Esophagus squamous epithelium (tissue), 5 donors: ENCODE measurements around the gene HNF4A. TPM values are rescaled to one million over a fixed set of nuclear protein-coding genes. Genes with fewer than 3 reads are reported as not detected.

ENCODE experiments used
- DNase-seq: peaks from one replicate; lab custom pipeline; 2025; lab: John Stamatoyannopoulos, UW
- H3K27ac ChIP-seq, 4 donors: fragments of 200-600 bp; sonication (generic); one replicate each; pipeline ENCODE4 v1.5.1; 2016 to 2019; ENCODE audit warnings: mild to moderate bottlenecking in 1 of 4
- H3K27me3 ChIP-seq, 4 donors: fragments of 200-600 bp; sonication (generic); 1 replicate in 3 of 4; 2 replicates in 1 of 4; pipeline versions ENCODE4 v1.5.1 to v1.6.0; 2017 to 2021; ENCODE audit warnings: antibody characterized with exemption in 1 of 4
- H3K36me3 ChIP-seq, 3 donors: fragments of 200-600 bp; sonication (generic); one replicate each; pipeline ENCODE4 v1.5.1; 2016 to 2019
- H3K4me1 ChIP-seq, 3 donors: fragments of 200-600 bp; sonication (generic); one replicate each; pipeline ENCODE4 v1.5.1; 2017 to 2019
- H3K4me3 ChIP-seq, 4 donors: fragments of 200-600 bp; sonication (generic); 1 replicate in 3 of 4; 2 replicates in 1 of 4; pipeline ENCODE4 v1.5.1; 2016 to 2019; ENCODE audit warnings: mild to moderate bottlenecking in 2 of 4, moderate library complexity in 1 of 4
- H3K9me3 ChIP-seq, 3 donors: fragments of 200-600 bp; sonication (generic); one replicate each; pipeline ENCODE4 v1.5.1; 2016 to 2019
- POLR2A ChIP-seq, 4 donors: fragments of 450-650 bp; IDR thresholded peaks; one replicate each; pipeline ENCODE4 v1.6.1; 2017; ENCODE audit warnings: antibody characterized with exemption in 4 of 4, mild to moderate bottlenecking in 4 of 4, moderate library complexity in 3 of 4
- WGBS, 2 donors: methylation state at CpG; one replicate each; pipeline ENCODE4 v1.1.5; 2018; 5-methylcytosine and 5-hydroxymethylcytosine counted together
- intact Hi-C: fragments of 100-400 bp; cut with DNase I; formaldehyde crosslinking; loops from one replicate; pipeline ENCODE4 v1.15.0; 2022
- total RNA-seq, 4 donors: library from RNA; depleted of rRNA; stranded (reverse); fragments of >200 nt; gene quantifications; one replicate each; pipeline ENCODE4 v1.1.0, GENCODE V29; 2016
- TF ChIP-seq, protein P1 (sequence below), 6 experiments: fragments of 450-650 bp in 4 of 6; fragments of 200-600 bp in 2 of 6; sonication (generic) in 2 of 6; IDR thresholded peaks; one replicate each; pipeline ENCODE4 v1.5.1; 2016 to 2019; ENCODE audit warnings: antibody characterized with exemption in 6 of 6, mild to moderate bottlenecking in 4 of 6, moderate library complexity in 4 of 6
- donor health status: DM: yes; HTN: yes; CAD: no.

Gene HNF4A
- total RNA-seq, 4 donors from 2014 or later = not detected

DNA sequence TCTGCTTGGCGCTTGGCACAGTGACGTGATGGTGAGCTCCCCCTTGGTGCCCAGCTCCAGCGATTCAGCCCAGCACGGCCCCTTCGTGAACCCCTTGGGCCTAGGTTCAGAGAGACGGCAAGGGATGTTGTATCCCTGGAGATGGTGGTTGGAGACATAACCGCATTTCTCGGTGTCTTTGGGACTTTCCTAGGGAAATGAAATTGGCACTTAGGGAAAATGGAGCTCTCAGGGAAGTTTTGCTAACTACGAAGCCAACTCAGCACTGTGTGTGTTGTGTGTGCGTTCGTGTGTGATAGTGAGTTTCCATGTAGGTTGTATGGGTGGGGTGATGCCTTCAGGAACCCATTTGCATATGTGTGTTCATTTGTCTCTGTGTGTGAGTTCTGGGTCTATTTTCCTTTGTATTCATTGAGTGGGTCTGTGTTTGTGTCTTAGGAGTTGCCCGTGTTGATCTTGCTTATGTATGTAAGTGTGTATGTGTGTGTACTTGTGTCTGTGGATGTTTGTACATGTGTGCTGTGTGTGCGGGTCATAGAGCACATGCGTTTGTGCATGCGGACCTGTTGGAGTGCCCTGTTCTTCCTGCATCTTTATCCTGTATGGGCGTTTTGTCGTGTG is 46.4 kb downstream of the HNF4A start:
- H3K4me1 ChIP-seq = peaks cover 0 to 6% (median 0%) of the 10 kb centered on the region in 3 donors
- 76 to 80% methylated on average over 9 to 14 of the region's 17 CpGs for WGBS, 2 donors
- H3K27ac ChIP-seq = no peak overlapping the region
- no peak for DNase-seq
- no peak overlapping the region for H3K4me3 ChIP-seq
- no peaks in the 10 kb centered on the region for H3K36me3 ChIP-seq
- intact Hi-C loops = no loop called here
- no peaks in the 10 kb centered on the region for H3K9me3 ChIP-seq
- peaks cover 0 to 67% (median 0%) of the 10 kb centered on the region in 4 donors for H3K27me3 ChIP-seq
- TF ChIP-seq POLR2A (IDR thresholded peaks at IDR 0.05) = no peak
- TF ChIP-seq, protein P1, sequence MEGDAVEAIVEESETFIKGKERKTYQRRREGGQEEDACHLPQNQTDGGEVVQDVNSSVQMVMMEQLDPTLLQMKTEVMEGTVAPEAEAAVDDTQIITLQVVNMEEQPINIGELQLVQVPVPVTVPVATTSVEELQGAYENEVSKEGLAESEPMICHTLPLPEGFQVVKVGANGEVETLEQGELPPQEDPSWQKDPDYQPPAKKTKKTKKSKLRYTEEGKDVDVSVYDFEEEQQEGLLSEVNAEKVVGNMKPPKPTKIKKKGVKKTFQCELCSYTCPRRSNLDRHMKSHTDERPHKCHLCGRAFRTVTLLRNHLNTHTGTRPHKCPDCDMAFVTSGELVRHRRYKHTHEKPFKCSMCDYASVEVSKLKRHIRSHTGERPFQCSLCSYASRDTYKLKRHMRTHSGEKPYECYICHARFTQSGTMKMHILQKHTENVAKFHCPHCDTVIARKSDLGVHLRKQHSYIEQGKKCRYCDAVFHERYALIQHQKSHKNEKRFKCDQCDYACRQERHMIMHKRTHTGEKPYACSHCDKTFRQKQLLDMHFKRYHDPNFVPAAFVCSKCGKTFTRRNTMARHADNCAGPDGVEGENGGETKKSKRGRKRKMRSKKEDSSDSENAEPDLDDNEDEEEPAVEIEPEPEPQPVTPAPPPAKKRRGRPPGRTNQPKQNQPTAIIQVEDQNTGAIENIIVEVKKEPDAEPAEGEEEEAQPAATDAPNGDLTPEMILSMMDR (IDR thresholded peaks at IDR 0.05) = no peak

DNA sequence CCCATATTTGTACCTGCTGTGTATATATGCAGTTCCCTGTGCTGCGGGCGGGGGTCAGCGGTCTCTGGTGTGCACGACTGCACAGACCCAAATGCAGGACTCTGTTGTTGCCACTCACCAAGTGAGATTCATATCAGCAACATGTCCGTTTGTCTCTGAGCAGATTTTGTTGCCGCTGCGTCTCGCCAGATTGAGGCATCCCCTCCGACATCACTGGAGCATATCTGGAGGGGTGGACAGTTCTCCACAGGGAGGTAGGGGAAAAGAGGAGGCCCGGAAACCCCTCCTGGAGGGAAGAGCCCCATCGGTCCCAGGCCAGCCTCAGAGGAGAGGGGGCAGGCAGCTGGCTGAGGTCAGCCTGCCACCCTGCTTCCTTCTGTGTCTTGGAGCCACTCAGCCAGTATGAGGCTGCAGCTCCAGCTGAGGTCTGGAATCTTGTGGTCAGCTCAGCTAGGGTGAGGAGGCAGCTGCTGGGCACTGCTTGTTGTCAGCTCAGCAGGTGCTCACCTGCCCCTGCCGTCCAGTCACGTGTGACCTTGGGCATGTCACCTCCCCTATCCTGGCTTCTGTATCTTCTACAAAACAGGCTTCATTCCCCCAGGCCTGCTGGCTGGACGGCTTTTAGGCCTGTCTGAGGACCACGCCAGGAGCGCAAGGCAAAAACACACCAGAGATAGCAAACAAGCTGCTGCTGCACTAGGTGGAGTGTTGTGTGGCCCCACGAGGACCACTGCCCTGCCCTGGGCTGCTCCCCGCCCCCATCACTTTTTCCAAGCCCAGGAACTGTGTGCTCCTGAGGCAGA is 47.1 kb downstream of the HNF4A start:
- intact Hi-C loops = no loop called here
- no peak for DNase-seq
- 76 to 78% methylated on average over 9 to 12 of the region's 18 CpGs for WGBS, 2 donors
- peaks cover 0 to 12% (median 0%) of the 10 kb centered on the region in 3 donors for H3K4me1 ChIP-seq
- H3K27me3 ChIP-seq = peaks cover 0 to 60% (median 0%) of the 10 kb centered on the region in 4 donors
- H3K9me3 ChIP-seq = no peaks in the 10 kb centered on the region
- no peak overlapping the region for H3K27ac ChIP-seq
- H3K36me3 ChIP-seq = no peaks in the 10 kb centered on the region
- no peak for TF ChIP-seq POLR2A (IDR thresholded peaks at IDR 0.05)
- TF ChIP-seq, protein P1 (IDR thresholded peaks at IDR 0.05) = no peak
- H3K4me3 ChIP-seq = no peak overlapping the region

DNA sequence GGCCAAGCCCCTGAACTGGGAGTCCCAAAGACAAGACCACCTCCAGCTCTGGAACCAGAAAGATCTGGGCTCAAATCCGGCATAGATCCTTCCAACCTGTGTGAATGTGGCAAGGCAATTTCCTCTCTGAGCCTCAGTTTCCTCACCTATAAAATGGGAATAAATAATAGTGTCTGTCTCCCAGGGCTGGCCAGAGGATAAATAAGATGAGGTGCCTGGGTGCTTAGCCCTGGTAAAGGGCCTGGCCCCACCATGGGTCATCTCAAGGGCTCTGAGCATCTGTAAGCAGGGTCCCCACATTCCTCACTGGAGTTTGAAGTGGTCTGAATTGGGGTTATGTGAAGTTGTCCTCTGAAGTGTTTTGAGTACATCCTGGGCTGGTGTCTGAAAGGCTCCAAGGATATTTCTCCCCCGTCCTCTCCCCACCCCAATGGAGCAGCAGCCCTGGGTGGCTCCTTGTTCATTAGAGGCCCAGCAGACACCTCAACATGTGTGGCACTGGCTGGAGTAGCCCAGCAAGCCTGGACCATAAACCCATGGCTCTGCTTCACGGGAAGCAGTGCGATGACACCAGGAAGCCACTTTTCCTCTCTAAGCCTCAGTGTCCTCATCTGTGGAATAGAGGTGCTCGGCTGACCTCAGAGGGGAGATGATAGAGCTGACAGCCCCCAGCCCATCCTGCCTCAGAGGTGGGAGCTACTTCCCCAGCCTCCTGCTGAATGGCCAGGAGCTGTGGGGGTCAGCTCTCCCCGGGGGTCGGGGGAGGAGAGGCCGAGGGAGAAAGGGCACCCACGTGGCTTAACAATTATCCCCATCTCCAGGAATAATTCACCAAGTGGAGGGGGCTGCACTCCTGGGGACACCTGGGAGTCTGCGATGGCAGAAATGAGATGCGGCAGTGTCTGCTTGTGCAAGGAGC is 48.0 kb downstream of the HNF4A start:
- no peaks in the 10 kb centered on the region for H3K9me3 ChIP-seq
- no peak for DNase-seq
- peaks cover 0 to 56% (median 0%) of the 10 kb centered on the region in 4 donors for H3K27me3 ChIP-seq
- no peak for TF ChIP-seq POLR2A (IDR thresholded peaks at IDR 0.05)
- TF ChIP-seq, protein P1 (IDR thresholded peaks at IDR 0.05) = no peak
- 73 to 90% methylated on average over 2 to 4 of the region's 11 CpGs for WGBS, 2 donors
- intact Hi-C loops = no loop called here
- peaks cover 0 to 20% (median 0%) of the 10 kb centered on the region in 3 donors for H3K4me1 ChIP-seq
- no peak overlapping the region for H3K4me3 ChIP-seq
- no peaks in the 10 kb centered on the region for H3K36me3 ChIP-seq
- no peak overlapping the region for H3K27ac ChIP-seq

DNA sequence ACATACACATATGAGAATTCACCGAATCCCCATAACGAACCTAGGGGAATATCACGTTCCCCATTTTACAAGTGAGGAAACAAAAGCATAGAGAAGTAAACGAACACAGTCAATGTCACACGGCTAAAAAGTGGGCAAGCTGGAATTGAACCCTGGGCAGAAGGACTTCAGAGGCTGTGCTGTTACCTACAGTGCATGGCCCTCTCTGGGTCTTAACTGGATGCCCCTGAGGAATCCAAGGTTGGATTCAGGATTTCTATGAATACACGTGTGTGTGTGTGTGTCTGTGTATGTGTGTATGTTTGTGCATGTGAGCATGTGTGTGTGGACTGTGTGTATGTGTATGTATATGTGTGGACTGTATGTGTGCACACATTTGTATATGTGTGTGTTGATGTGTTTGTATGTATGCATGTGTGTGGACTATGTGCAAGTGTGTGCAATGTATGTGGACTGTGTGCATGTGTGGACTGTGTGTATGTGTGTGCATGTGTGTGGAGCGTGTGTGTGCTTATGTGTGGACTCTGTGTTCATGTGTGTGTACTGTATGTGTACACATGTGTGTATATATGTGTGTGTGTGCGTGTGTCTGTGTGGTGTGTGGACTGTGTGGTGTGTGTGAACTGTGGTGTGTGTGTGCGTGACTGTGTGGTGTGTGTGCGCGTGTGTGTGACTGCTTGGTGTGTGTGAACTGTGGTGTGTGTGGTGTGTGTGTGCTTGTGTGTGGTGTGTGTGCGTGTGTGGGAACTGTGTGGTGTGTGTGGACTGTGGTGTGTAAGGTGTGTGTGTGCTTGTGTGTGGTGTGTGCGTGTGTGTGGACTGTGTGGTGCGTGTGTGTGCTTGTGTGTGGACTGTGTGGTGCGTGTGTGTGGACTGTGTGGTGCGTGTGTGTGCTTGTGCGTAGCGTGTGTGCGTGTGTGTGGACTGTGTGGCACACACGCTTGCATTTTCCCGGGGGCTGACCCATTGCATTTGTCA is 49.0 kb downstream of the HNF4A start:
- peaks cover 0 to 46% (median 0%) of the 10 kb centered on the region in 4 donors for H3K27me3 ChIP-seq
- no peaks in the 10 kb centered on the region for H3K9me3 ChIP-seq
- H3K4me1 ChIP-seq = peaks cover 0 to 26% (median 0%) of the 10 kb centered on the region in 3 donors
- WGBS, 2 donors = 71 to 74% methylated on average over 15 to 17 of the region's 21 CpGs
- H3K4me3 ChIP-seq = no peak overlapping the region
- DNase-seq = no peak
- TF ChIP-seq, protein P1 (IDR thresholded peaks at IDR 0.05) = no peak
- TF ChIP-seq POLR2A (IDR thresholded peaks at IDR 0.05) = no peak
- intact Hi-C loops = no loop called here
- no peak overlapping the region for H3K27ac ChIP-seq
- no peaks in the 10 kb centered on the region for H3K36me3 ChIP-seq
